A673 (cell line): Measurements from ENCODE around the gene RPP14. TPM values are rescaled to one million over a fixed set of nuclear protein-coding genes. Genes with fewer than 3 reads are reported as not detected.

Experiments
- BruUV-seq: library from RNA; stranded (reverse); fragments of 400-500 nt; replicated peaks from 2 replicates; lab custom pipeline; 2021; lab: Mats Ljungman, UMichigan
- CTCF ChIA-PET: fragments of 300-600 bp; sonication (Branson Sonifier 250); formaldehyde crosslinking; loops from one replicate; lab custom pipeline; 2022; ENCODE audit warnings: antibody characterized with exemption; lab: Charles Lee
- POLR2A ChIA-PET: fragments of 300-600 bp; sonication (Branson Sonifier 250); formaldehyde crosslinking; loops from one replicate; lab custom pipeline; 2022; ENCODE audit warnings: antibody characterized with exemption; ENCODE audit not compliant: low non-redundant PET; lab: Charles Lee
- DNase-seq: peaks from one replicate; pipeline ENCODE4 v3.0.0-alpha.2; 2015; ENCODE audit warnings: low spot score
- H3K27ac ChIP-seq: fragments of 200-600 bp; sonication (generic); 2 replicates; pipeline ENCODE4 v1.5.1; 2016; ENCODE audit warnings: mixed run types, low read depth, mild to moderate bottlenecking, mixed read lengths, antibody characterized with exemption, low read length; ENCODE audit not compliant: poor library complexity, severe bottlenecking
- H3K27me3 ChIP-seq: fragments of 200-600 bp; sonication (generic); replicated peaks from 2 replicates; pipeline ENCODE4 v1.6.1; 2017; ENCODE audit warnings: mixed run types, low read depth, mild to moderate bottlenecking, mixed read lengths, antibody characterized with exemption, low read length; ENCODE audit not compliant: insufficient read depth, poor library complexity
- H3K36me3 ChIP-seq: fragments of 200-600 bp; sonication (generic); 2 replicates; pipeline ENCODE4 v1.6.1; 2016; ENCODE audit warnings: mixed run types, mild to moderate bottlenecking, mixed read lengths, antibody characterized with exemption, low read length; ENCODE audit not compliant: insufficient read depth, poor library complexity, severe bottlenecking
- H3K4me1 ChIP-seq: fragments of 200-600 bp; sonication (generic); 2 replicates; pipeline ENCODE4 v1.6.1; 2017; ENCODE audit warnings: mixed run types, mild to moderate bottlenecking, mixed read lengths, antibody characterized with exemption, low read length; ENCODE audit not compliant: insufficient read depth, poor library complexity, severe bottlenecking
- H3K4me3 ChIP-seq: fragments of 200-600 bp; sonication (generic); 2 replicates; pipeline ENCODE4 v1.5.1; 2016; ENCODE audit warnings: low read depth, mixed run types, mild to moderate bottlenecking, mixed read lengths, low read length; ENCODE audit not compliant: poor library complexity, severe bottlenecking
- H3K9me3 ChIP-seq: fragments of 200-600 bp; sonication (generic); 2 replicates; pipeline ENCODE4 v1.6.1; 2016; ENCODE audit warnings: mixed run types, low read depth, mild to moderate bottlenecking, mixed read lengths, antibody characterized with exemption, low read length; ENCODE audit not compliant: poor library complexity, severe bottlenecking
- EZH2 ChIP-seq: fragments of 200-600 bp; sonication (generic); IDR thresholded peaks from 2 replicates; pipeline ENCODE4 v1.6.1; 2017; ENCODE audit warnings: borderline replicate concordance, low read depth, mild to moderate bottlenecking, mixed read lengths, antibody characterized with exemption, low read length; ENCODE audit not compliant: poor library complexity, severe bottlenecking
- intact Hi-C: fragments of 100-400 bp; cut with micrococcal nuclease; formaldehyde crosslinking; loops from one replicate; pipeline ENCODE4 v1.10.0; 2022; ENCODE audit not compliant: unreplicated experiment
- total RNA-seq: library from RNA; stranded (reverse); gene quantifications from 2 replicates; pipeline ENCODE4 v1.2.3, GENCODE V29; 2021
- TF ChIP-seq, protein P1 (sequence below): fragments of 300-800, 200-600 bp; sonication (generic); conservative IDR thresholded peaks from 2 replicates; pipeline ENCODE4 v1.5.1; 2017; ENCODE audit warnings: low read depth, mild to moderate bottlenecking, antibody characterized with exemption, low read length, moderate library complexity, mixed read lengths

The RPP14 gene
- total RNA-seq, 1 experiment from 2014 or later = 17.4 TPM

DNA sequence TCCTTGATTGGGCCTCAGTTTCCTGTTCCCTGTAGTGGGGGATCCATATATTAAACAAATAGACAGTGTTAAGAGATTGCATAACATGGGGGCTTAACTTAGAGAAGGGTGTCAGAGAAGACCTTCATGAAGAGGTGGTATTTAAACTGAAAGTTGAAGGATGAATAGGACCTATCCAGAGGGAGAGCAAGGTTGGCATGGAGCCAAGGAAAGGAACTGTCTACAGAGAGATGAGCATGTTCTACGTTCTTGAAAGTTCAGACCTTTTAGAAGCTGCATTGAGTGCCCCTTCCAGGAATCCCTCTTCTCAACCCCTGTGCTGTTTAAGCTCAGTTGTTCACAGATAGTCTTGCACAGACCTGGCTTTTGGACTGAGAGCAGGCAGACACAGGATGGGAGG is 2.7 kb downstream of the RPP14 start:
- BruUV-seq = no TSS peak

DNA sequence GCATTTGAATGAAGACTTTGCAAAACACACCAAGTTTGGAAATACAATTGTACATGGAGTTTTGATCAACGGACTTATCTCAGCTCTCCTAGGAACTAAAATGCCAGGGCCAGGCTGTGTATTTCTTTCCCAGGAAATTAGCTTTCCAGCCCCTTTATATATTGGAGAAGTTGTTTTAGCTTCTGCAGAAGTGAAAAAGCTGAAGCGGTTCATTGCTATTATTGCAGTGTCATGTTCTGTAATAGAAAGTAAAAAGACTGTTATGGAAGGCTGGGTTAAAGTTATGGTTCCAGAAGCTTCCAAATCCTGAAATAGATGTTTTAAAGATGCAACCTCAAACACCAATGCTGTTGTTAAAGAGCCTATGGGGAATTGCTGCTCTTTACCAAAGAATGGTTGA is 11.8 kb downstream of the RPP14 start:
- TSS peak; percentile 20 for BruUV-seq
- H3K4me1 ChIP-seq = no peaks in the 10 kb centered on the region
- H3K4me3 ChIP-seq = no peak overlapping the region
- DNase-seq = no peak
- ChIA-PET CTCF (interaction anchor here (0.7 kb wide), 1 partner anchor 247 kb away, joined by 4 read pairs; no protein-coding TSS in a partner anchor), POLR2A (interaction anchor here (0.7 kb wide), 1 partner anchor 212 kb away, joined by 4 read pairs; no protein-coding TSS in a partner anchor)
- intact Hi-C loops = no loop called here
- no peaks in the 10 kb centered on the region for H3K27me3 ChIP-seq
- no peaks in the 10 kb centered on the region for H3K9me3 ChIP-seq
- TF ChIP-seq, protein P1, sequence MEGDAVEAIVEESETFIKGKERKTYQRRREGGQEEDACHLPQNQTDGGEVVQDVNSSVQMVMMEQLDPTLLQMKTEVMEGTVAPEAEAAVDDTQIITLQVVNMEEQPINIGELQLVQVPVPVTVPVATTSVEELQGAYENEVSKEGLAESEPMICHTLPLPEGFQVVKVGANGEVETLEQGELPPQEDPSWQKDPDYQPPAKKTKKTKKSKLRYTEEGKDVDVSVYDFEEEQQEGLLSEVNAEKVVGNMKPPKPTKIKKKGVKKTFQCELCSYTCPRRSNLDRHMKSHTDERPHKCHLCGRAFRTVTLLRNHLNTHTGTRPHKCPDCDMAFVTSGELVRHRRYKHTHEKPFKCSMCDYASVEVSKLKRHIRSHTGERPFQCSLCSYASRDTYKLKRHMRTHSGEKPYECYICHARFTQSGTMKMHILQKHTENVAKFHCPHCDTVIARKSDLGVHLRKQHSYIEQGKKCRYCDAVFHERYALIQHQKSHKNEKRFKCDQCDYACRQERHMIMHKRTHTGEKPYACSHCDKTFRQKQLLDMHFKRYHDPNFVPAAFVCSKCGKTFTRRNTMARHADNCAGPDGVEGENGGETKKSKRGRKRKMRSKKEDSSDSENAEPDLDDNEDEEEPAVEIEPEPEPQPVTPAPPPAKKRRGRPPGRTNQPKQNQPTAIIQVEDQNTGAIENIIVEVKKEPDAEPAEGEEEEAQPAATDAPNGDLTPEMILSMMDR = no peak
- no peak for TF ChIP-seq EZH2
- H3K27ac ChIP-seq = no peak overlapping the region
- H3K36me3 ChIP-seq = peaks cover 30% of the 10 kb centered on the region

More for the DNA sequence above, 2.7 kb downstream of the RPP14 start:
- TF ChIP-seq, protein P1 = no peak
- no peak for TF ChIP-seq EZH2
- H3K4me1 ChIP-seq = no peaks in the 10 kb centered on the region
- no peak for DNase-seq
- ChIA-PET CTCF (no interaction called here), POLR2A (interaction anchor here (0.7 kb wide), 1 partner anchor 152 kb away, joined by 5 read pairs; no protein-coding TSS in a partner anchor)
- intact Hi-C loops = loop anchor here (5.0 kb wide), 4 partner anchors 71 to 324 kb away; partner anchors contain the start of gene ABHD6
- no peak overlapping the region for H3K27ac ChIP-seq
- H3K4me3 ChIP-seq = no peak overlapping the region
- peaks cover 29% of the 10 kb centered on the region for H3K36me3 ChIP-seq
- H3K9me3 ChIP-seq = no peaks in the 10 kb centered on the region
- no peaks in the 10 kb centered on the region for H3K27me3 ChIP-seq

DNA sequence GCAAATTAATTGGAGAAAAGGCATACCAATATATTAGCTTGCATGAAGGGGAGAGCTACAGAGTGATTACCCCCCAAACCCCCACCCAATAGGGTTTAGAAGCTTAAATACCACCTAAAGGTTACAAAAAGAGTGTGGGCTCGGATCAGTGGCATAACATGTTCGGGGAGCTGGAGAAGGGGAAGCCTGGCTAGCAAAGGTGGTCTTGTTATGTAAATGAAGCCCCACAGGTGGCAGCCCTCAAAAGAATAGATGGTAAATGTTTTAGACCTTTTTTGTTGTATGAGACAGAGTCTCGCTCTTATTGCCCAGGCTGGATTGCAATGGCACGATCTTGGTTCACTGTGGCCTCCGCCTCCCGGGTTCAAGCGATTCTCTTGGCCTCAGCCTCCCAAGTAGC is 15.7 kb downstream of the RPP14 start:
- BruUV-seq = no TSS peak
- H3K27ac ChIP-seq = no peak overlapping the region
- CTCF ChIA-PET = no interaction called here
- no peaks in the 10 kb centered on the region for H3K9me3 ChIP-seq
- H3K27me3 ChIP-seq = no peaks in the 10 kb centered on the region
- peaks cover 10% of the 10 kb centered on the region for H3K36me3 ChIP-seq
- no peaks in the 10 kb centered on the region for H3K4me1 ChIP-seq
- POLR2A ChIA-PET = no interaction called here
- intact Hi-C loops = loop anchor here (2.0 kb wide), 2 partner anchors 93 to 211 kb away; no protein-coding TSS in a partner anchor
- no peak overlapping the region for H3K4me3 ChIP-seq
- DNase-seq = no peak
- TF ChIP-seq, protein P1 = no peak
